Colonic mucosa (tissue), 4 donors: ENCODE data around the gene CMTM4. TPM values are rescaled to one million over a fixed set of nuclear protein-coding genes. Genes with fewer than 3 reads are reported as not detected.

ENCODE experiments used
- DNase-seq: peaks from one replicate; pipeline ENCODE4 v3.0.0-alpha.2; 2020
- H3K27ac ChIP-seq: fragments of 200-600 bp; one replicate; pipeline ENCODE4 v1.8.0; 2021
- H3K27me3 ChIP-seq: fragments of 200-600 bp; one replicate; pipeline ENCODE4 v1.8.0; 2021
- H3K36me3 ChIP-seq: fragments of 200-600 bp; one replicate; pipeline ENCODE4 v1.8.0; 2021
- H3K4me1 ChIP-seq: fragments of 200-600 bp; one replicate; pipeline ENCODE4 v1.8.0; 2021; ENCODE audit warnings: mild to moderate bottlenecking
- H3K4me3 ChIP-seq: fragments of 200-600 bp; one replicate; pipeline ENCODE4 v1.8.0; 2021
- H3K9ac ChIP-seq, 2 donors: one replicate each; pipeline ENCODE4 v1.7.0; 2013; ENCODE audit warnings: control low read depth in 2 of 2, low read depth in 2 of 2, low read length in 2 of 2
- H3K9me3 ChIP-seq: fragments of 200-600 bp; one replicate; pipeline ENCODE4 v1.8.0; 2021
- CTCF ChIP-seq: fragments of 200-600 bp; IDR thresholded peaks from one replicate; pipeline ENCODE4 v1.8.0; 2022; ENCODE audit warnings: antibody characterized with exemption, mild to moderate bottlenecking
- intact Hi-C: fragments of 100-400 bp; cut with DNase I; formaldehyde crosslinking; loops from one replicate; pipeline ENCODE4 v1.14.1; 2022
- total RNA-seq, 2 donors: library from RNA; stranded (reverse); fragmentation: NEBNext Ultra II Directional in 1 of 2; extraction: Animal tissue kit (Norgen Biotek cat#: 25700) in 1 of 2; gene quantifications; one replicate each; pipeline ENCODE4 v1.2.1, GENCODE V29; 2021
- donor health status: healthy.
- donor health status: DM: no; HTN: no; CAD: no.
- donor health status: DM: no; HTN: no; CAD: no.

The CMTM4 gene
- total RNA-seq, 2 donors from 2014 or later, result 150 to 212 TPM

GRCh38 chr16:66590322-66590721 is 106.2 kb downstream of the CMTM4 start:
- H3K27ac ChIP-seq, result no peak overlapping the region
- H3K4me1 ChIP-seq, result no peaks in the 10 kb centered on the region
- no peak overlapping the region for H3K9ac ChIP-seq
- H3K27me3 ChIP-seq, result no peaks in the 10 kb centered on the region
- DNase-seq, result no peak
- TF ChIP-seq CTCF, result no peak
- no peaks in the 10 kb centered on the region for H3K9me3 ChIP-seq
- intact Hi-C loops, result no loop called here
- H3K4me3 ChIP-seq, result no peak overlapping the region
- H3K36me3 ChIP-seq, result no peaks in the 10 kb centered on the region

- no peaks in the 10 kb centered on the region for H3K27me3 ChIP-seq
- peak; percentile 42 for DNase-seq
- no peaks in the 10 kb centered on the region for H3K36me3 ChIP-seq
- intact Hi-C loops, result no loop called here
- no peaks in the 10 kb centered on the region for H3K4me1 ChIP-seq
- no peak overlapping the region for H3K9ac ChIP-seq
- TF ChIP-seq CTCF, result no peak
- no peaks in the 10 kb centered on the region for H3K9me3 ChIP-seq
- no peak overlapping the region for H3K4me3 ChIP-seq
- no peak overlapping the region for H3K27ac ChIP-seq
Observed at GRCh38 chr16:66588981-66589713, 107.4 kb downstream of the CMTM4 start.

- Histone ChIP-seq H3K9ac (no peak overlapping the region), H3K4me1 (no peaks in the 10 kb centered on the region), H3K27ac (no peak overlapping the region), H3K9me3 (no peaks in the 10 kb centered on the region), H3K27me3 (no peaks in the 10 kb centered on the region), H3K4me3 (no peak overlapping the region), H3K36me3 (no peaks in the 10 kb centered on the region)
- intact Hi-C loops, result no loop called here
- DNase-seq, result no peak
- no peak for TF ChIP-seq CTCF
Observed at GRCh38 chr16:66587881-66588600, 108.5 kb downstream of the CMTM4 start.

GRCh38 chr16:66585481-66586239 is 110.9 kb downstream of the CMTM4 start:
- Histone ChIP-seq H3K27me3 (no peaks in the 10 kb centered on the region), H3K4me1 (no peaks in the 10 kb centered on the region), H3K36me3 (no peaks in the 10 kb centered on the region), H3K9me3 (no peaks in the 10 kb centered on the region), H3K4me3 (no peak overlapping the region), H3K27ac (no peak overlapping the region), H3K9ac (no peak overlapping the region)
- no peak for DNase-seq
- TF ChIP-seq CTCF, result no peak
- intact Hi-C loops, result no loop called here

- Histone ChIP-seq H3K4me3 (no peak overlapping the region), H3K4me1 (peaks cover 5% of the 10 kb centered on the region), H3K27ac (no peak overlapping the region), H3K9ac (no peak overlapping the region), H3K9me3 (no peaks in the 10 kb centered on the region), H3K27me3 (peaks cover 9% of the 10 kb centered on the region), H3K36me3 (no peaks in the 10 kb centered on the region)
- intact Hi-C loops, result no loop called here
- no peak for DNase-seq
- TF ChIP-seq CTCF, result no peak
Observed at GRCh38 chr16:66581246-66581952, 115.1 kb downstream of the CMTM4 start.
